HG03280 (cell line): ENCODE results near the gene SZT2.
"Not testable (repeated sequence)": the region's sequence is repeated elsewhere in the genome, so short reads cannot be mapped to it uniquely, and the experiment has no call there.

ENCODE experiments used
- ATAC-seq: cut with Tn5 transposase; IDR thresholded peaks from one replicate; pipeline ENCODE4 v1.9.1; 2021; ENCODE audit warnings: mild to moderate bottlenecking, moderate library complexity; ENCODE audit not compliant: unreplicated experiment

Gene SZT2

GRCh38 chr1:43477716-43478115 lies 88.0 kb downstream of the SZT2 start:
- no peak for ATAC-seq

- ATAC-seq, result no peak
Observed at GRCh38 chr1:43479414-43479813, 89.7 kb downstream of the SZT2 start.

GRCh38 chr1:43481491-43481890 lies 91.8 kb downstream of the SZT2 start:
- no peak for ATAC-seq

- ATAC-seq, result no peak
Observed at GRCh38 chr1:43482215-43482614, 92.5 kb downstream of the SZT2 start.

- no peak for ATAC-seq
Observed at GRCh38 chr1:43484367-43484766, 94.7 kb downstream of the SZT2 start.

GRCh38 chr1:43488165-43488564 lies 98.5 kb downstream of the SZT2 start:
- no peak for ATAC-seq

GRCh38 chr1:43491061-43491460 lies 101.4 kb downstream of the SZT2 start:
- no peak for ATAC-seq

GRCh38 chr1:43492826-43493225 lies 103.1 kb downstream of the SZT2 start:
- ATAC-seq, result no peak

GRCh38 chr1:43493661-43494450 lies 104.2 kb downstream of the SZT2 start:
- no peak for ATAC-seq

- no peak for ATAC-seq
Observed at GRCh38 chr1:43495204-43495603, 105.5 kb downstream of the SZT2 start.

- no peak for ATAC-seq
Observed at GRCh38 chr1:43499898-43500297, 110.2 kb downstream of the SZT2 start.

- ATAC-seq, result not testable (repeated sequence)
Observed at GRCh38 chr1:43501806-43502205, 112.1 kb downstream of the SZT2 start.

- ATAC-seq, result no peak
Observed at GRCh38 chr1:43503534-43503933, 113.8 kb downstream of the SZT2 start.
